Uterus (tissue), 4 donors: ENCODE results near the gene TRAPPC14. TPM values are rescaled to one million over a fixed set of nuclear protein-coding genes. Genes with fewer than 3 reads are reported as not detected.
"Not testable (repeated sequence)": the region's sequence is repeated elsewhere in the genome, so short reads cannot be mapped to it uniquely, and the experiment has no call there.

Experiments used
- DNase-seq, 2 donors: peaks; one replicate each; pipeline ENCODE4 v3.0.0-alpha.2; 2019 to 2020
- H3K27ac ChIP-seq, 2 donors: fragments of 200-600 bp; sonication (generic); 1 replicate in 1 of 2; 2 replicates in 1 of 2; pipeline ENCODE4 v1.5.1; 2016 to 2018
- H3K27me3 ChIP-seq, 2 donors: fragments of 200-600 bp; sonication (generic); one replicate each; pipeline ENCODE4 v1.5.1; 2018 to 2019; ENCODE audit warnings: control low read depth in 1 of 2
- H3K36me3 ChIP-seq, 2 donors: fragments of 200-600 bp; sonication (generic); one replicate each; pipeline ENCODE4 v1.5.1; 2019; ENCODE audit warnings: control low read depth in 1 of 2
- H3K4me1 ChIP-seq, 2 donors: fragments of 200-600 bp; sonication (generic); one replicate each; pipeline ENCODE4 v1.5.1; 2018 to 2019; ENCODE audit warnings: control low read depth in 1 of 2
- H3K4me3 ChIP-seq, 2 donors: fragments of 200-600 bp; sonication (generic); 1 replicate in 1 of 2; 2 replicates in 1 of 2; pipeline ENCODE4 v1.5.1; 2018 to 2019; ENCODE audit warnings: mild to moderate bottlenecking in 1 of 2
- H3K9me3 ChIP-seq, 2 donors: fragments of 200-600 bp; sonication (generic); one replicate each; pipeline ENCODE4 v1.5.1; 2019; ENCODE audit warnings: control low read depth in 1 of 2
- POLR2A ChIP-seq, 2 donors: fragments of 450-650 bp; IDR thresholded peaks; one replicate each; pipeline ENCODE4 v1.6.1; 2016; ENCODE audit warnings: antibody characterized with exemption in 2 of 2, mild to moderate bottlenecking in 1 of 2, moderate library complexity in 1 of 2
- intact Hi-C: fragments of 100-400 bp; cut with DNase I; formaldehyde crosslinking; loops from one replicate; pipeline ENCODE4 v1.15.1; 2023; ENCODE audit warnings: low total_unique reads
- total RNA-seq, 4 donors: library from RNA; depleted of rRNA in 3 of 4; stranded (reverse); fragments of >200 nt in 3 of 4; gene quantifications; one replicate each; pipeline versions ENCODE4 v1.1.0 to v1.2.4, GENCODE V29; 2014 to 2023
- TF ChIP-seq, protein P1 (sequence below), 4 experiments: fragments of 200-600 bp in 2 of 4; fragments of 450-650 bp in 2 of 4; sonication (generic) in 2 of 4; IDR thresholded peaks; one replicate each; pipeline ENCODE4 v1.5.1; 2016 to 2019; ENCODE audit warnings: antibody characterized with exemption in 4 of 4, mild to moderate bottlenecking in 2 of 4, moderate library complexity in 1 of 4
- donor health status: DM: yes; HTN: yes; CAD: no.

TRAPPC14 gene
- total RNA-seq, 4 donors from 2014 or later: 2.8 to 22.3 (median 5.7) TPM

DNA sequence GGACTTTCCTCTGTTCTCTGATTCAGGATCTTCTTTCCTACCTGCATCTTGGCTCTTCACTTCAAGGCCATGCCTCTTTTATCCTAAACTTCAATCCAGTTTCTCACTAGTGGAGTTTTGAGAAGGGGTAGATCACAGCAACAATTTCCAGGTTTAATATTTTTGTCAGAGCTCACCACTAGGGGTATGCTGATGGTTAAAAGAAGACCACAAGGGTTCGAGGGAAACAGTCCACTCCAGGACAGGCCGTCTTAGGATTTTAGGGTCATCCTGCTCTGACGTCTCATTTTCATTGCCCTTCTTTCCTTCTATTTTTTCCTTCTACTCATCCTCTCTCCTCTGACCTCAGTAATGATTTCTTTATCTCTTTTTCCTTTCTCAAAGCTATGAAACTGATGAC is 30.5 kb upstream of the TRAPPC14 start:
- no peak for DNase-seq
- no peak overlapping the region for H3K27ac ChIP-seq
- TF ChIP-seq, protein P1, sequence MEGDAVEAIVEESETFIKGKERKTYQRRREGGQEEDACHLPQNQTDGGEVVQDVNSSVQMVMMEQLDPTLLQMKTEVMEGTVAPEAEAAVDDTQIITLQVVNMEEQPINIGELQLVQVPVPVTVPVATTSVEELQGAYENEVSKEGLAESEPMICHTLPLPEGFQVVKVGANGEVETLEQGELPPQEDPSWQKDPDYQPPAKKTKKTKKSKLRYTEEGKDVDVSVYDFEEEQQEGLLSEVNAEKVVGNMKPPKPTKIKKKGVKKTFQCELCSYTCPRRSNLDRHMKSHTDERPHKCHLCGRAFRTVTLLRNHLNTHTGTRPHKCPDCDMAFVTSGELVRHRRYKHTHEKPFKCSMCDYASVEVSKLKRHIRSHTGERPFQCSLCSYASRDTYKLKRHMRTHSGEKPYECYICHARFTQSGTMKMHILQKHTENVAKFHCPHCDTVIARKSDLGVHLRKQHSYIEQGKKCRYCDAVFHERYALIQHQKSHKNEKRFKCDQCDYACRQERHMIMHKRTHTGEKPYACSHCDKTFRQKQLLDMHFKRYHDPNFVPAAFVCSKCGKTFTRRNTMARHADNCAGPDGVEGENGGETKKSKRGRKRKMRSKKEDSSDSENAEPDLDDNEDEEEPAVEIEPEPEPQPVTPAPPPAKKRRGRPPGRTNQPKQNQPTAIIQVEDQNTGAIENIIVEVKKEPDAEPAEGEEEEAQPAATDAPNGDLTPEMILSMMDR (IDR thresholded peaks at IDR 0.05): no peak
- no peak for TF ChIP-seq POLR2A (IDR thresholded peaks at IDR 0.05)
- intact Hi-C loops: no loop called here
- no peaks in the 10 kb centered on the region for H3K27me3 ChIP-seq
- H3K4me3 ChIP-seq: no peak overlapping the region
- H3K9me3 ChIP-seq: no peaks in the 10 kb centered on the region
- no peaks in the 10 kb centered on the region for H3K4me1 ChIP-seq
- H3K36me3 ChIP-seq: no peaks in the 10 kb centered on the region

DNA sequence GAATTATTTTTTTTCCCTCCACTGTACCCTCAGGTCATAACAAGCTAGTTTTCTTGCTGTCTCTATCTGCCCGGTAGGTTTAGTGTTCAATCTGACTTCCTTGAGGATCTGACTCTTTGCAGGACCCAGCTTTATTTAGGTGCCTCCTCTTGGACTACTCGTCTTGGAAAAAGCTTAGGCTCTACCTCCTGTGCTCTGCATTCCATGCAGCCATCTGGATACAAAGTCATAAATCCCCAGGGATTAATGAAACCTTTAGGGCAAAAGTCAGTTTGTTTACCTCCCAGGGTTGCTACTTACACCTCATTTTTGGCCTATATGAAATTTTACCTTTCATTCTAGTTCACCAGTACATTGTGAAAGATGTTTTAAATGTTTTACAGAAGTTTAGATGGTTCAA is 27.2 kb upstream of the TRAPPC14 start:
- intact Hi-C loops: no loop called here
- TF ChIP-seq, protein P1 (IDR thresholded peaks at IDR 0.05): no peak
- no peak for TF ChIP-seq POLR2A (IDR thresholded peaks at IDR 0.05)
- H3K36me3 ChIP-seq: no peaks in the 10 kb centered on the region
- H3K9me3 ChIP-seq: no peaks in the 10 kb centered on the region
- DNase-seq: no peak
- H3K4me1 ChIP-seq: no peaks in the 10 kb centered on the region
- no peak overlapping the region for H3K4me3 ChIP-seq
- no peak overlapping the region for H3K27ac ChIP-seq
- H3K27me3 ChIP-seq: no peaks in the 10 kb centered on the region

DNA sequence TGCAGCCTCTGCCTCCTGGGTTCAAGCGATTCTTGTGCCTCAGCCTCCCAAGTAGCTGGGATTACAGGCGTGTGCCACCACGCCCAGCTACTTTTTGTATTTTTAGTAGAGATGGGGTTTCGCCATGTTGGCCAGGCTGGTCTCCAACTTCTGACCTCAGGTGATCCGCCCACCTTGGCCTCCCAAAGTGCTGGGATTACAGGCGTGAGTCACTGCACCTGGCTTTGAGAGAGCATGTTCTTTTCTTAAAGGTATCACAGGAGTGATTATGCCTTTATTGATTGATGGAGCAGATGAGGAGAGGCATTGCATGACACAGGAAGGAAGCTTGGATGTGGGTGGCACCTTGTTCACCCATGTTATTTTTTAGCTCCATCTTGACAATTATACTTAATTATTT is 24.6 kb upstream of the TRAPPC14 start:
- intact Hi-C loops, H3K36me3 ChIP-seq, H3K27me3 ChIP-seq, H3K9me3 ChIP-seq, H3K4me3 ChIP-seq, H3K27ac ChIP-seq, DNase-seq, H3K4me1 ChIP-seq: not testable (repeated sequence)

DNA sequence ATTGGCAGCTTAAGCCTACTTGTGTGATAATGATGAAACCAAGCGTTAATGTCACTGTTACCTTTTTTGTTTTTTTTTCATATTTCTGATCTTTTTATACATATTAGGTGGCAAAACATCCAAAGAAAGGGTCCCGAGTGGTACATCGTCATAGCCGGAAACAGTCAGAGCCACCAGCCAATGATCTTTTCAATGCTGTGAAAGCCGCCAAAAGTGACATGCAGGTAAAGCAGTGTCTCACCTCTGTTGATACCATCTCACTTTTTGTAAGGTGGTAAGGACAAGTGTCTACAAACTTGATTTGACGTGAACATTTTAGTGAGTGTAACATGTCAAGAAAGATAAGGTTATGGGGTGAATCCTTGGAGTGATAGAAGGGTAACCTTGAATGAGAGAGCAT is 24.1 kb upstream of the TRAPPC14 start:
- H3K9me3 ChIP-seq, intact Hi-C loops, H3K27ac ChIP-seq, H3K36me3 ChIP-seq, H3K4me3 ChIP-seq, DNase-seq, H3K27me3 ChIP-seq, H3K4me1 ChIP-seq: not testable (repeated sequence)

DNA sequence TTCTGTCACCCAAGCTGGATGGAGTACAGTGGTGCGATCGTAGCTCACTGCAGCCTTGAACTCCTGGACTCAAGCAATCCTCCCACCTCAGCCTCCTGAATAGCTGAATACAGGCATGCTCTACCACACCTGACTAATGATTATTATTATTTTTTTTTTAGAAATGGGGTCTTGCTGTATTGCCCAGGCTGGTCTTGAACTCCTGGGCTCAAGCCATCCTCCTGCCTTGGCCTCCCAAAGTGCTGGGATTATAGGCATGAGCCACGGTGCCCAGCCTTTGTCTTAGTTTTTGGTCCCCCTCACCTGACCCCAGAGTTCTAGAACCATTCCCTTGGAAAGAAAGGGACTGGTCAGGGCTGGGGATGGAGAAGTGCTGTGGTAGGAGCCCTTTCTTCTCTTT is 21.6 kb upstream of the TRAPPC14 start:
- H3K27ac ChIP-seq, H3K4me1 ChIP-seq, H3K27me3 ChIP-seq, H3K4me3 ChIP-seq, H3K36me3 ChIP-seq, DNase-seq, intact Hi-C loops, H3K9me3 ChIP-seq: not testable (repeated sequence)

DNA sequence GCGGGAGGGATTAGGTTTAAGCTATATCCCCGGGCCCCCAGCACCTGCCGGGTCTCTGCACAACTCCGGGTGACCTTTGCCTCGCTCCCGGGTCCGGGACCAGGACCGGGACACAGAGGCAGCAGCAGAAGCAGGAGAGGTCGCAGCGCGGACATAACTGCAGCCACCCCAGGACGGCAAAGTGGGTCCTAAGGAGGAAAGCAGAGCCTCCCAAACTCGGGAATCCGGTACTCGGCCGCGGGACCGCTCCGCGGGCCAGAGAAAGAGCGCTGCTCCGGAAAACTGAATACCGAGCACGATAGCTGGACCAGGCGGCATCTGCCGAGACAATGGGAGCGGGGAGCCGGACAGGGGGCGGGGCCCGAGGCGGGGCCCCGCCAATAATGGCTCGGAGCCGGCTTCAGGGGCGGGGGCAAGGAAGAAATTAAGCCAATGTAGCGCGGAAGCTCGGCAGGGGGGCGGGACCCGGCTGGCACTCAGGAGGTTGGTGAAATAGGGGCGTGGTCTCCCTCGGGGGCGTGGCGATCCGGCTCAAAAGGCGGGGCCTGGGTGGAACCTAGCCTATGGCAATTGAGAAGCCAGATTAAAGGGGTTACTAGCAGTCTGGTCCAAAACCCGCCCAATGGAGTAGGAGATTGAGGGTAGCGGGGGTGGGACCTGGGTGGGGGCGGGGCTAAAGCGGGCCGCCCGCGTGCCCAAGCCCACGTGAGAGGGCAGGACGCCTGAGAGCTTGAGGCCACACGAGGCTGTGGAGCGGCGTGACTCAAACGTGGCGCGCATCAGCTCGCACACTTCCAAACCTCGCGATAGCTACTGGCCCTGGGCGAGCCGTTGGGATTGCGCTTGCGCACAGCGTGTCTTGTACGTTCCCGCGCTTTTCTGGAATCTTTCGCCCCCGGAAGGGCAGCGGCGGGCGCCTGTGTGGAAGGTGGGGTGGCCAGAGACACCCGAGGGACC is 18.8 kb upstream of the TRAPPC14 start, which contains the start of the genes GPC2 and STAG3:
GPC2 (minus strand) TSS at position 337 of the 957 bp plus-strand sequence; CDS start at position 155, 182 bp downstream.
STAG3 (plus strand) TSS at position 874 of the 957 bp plus-strand sequence. CDS start 2,639 bp downstream, outside the sequence.
- intact Hi-C loops: no loop called here

More for the DNA sequence above, 18.8 kb upstream of the TRAPPC14 start, which contains the start of the genes GPC2 and STAG3:
- Histone ChIP-seq H3K9me3 (no peaks in the 10 kb centered on the region), H3K36me3 (no peaks in the 10 kb centered on the region), H3K4me1 (peaks cover 0 to 3% of the 10 kb centered on the region in 2 donors), H3K27ac (peak within 1 kb of the TSS in 1 of 2 donors; percentile 63), H3K27me3 (no peaks in the 10 kb centered on the region), H3K4me3 (peak within 1 kb of the TSS; percentile 33 to 34)
- DNase-seq: peak; percentile 94 to 95
- TF ChIP-seq, protein P1 (IDR thresholded peaks at IDR 0.05): no peak
- TF ChIP-seq POLR2A (IDR thresholded peaks at IDR 0.05): peak in 1 of 2 donors; percentile 23
